ENCODE measurements around the gene SLC5A10. TPM values are rescaled to one million over a fixed set of nuclear protein-coding genes. Genes with fewer than 3 reads are reported as not detected.
A peak's percentile ranks its signal among the peaks of the same experiment; 100 is the strongest.

The SLC5A10 gene
- total RNA-seq, 1 experiment from 2014 or later: not detected

DNA sequence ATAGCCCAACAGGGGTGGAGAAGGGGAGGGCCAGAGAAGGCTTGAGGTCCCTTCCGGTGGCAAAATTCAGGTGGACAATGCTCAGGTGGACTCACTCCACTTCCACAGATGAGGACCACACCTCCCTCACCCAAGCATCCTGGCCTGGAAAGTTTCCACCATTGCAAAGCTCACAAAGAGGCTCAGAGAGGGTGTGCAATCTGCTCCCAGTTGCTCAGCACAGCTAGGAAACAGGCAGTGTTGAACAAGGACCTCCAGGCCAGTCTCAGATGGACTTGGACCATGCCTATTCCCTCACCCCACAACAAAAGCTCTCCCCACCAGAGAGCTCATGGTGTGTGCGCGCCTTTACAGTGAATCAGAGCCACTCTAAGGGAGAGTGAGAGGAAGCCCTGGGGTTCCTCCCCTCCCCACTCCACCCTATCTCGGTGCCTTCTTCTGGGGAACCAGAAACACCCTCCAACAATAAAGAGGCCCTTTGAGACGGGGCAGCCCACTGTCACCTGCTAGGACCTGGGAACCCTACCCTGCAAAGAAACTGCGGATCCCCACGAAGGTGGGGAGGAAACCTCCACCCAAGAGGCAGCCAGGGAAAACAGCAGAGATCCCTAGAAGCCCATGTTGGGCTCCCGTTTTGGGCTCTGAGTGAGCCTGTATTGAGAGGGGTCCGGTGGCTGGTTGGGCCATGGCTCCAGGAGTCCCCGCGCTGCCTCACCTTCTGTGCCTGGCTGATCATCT lies 51.0 kb downstream of the SLC5A10 start:
- no peak for DNase-seq (ENCODE audit: low spot score)

DNA sequence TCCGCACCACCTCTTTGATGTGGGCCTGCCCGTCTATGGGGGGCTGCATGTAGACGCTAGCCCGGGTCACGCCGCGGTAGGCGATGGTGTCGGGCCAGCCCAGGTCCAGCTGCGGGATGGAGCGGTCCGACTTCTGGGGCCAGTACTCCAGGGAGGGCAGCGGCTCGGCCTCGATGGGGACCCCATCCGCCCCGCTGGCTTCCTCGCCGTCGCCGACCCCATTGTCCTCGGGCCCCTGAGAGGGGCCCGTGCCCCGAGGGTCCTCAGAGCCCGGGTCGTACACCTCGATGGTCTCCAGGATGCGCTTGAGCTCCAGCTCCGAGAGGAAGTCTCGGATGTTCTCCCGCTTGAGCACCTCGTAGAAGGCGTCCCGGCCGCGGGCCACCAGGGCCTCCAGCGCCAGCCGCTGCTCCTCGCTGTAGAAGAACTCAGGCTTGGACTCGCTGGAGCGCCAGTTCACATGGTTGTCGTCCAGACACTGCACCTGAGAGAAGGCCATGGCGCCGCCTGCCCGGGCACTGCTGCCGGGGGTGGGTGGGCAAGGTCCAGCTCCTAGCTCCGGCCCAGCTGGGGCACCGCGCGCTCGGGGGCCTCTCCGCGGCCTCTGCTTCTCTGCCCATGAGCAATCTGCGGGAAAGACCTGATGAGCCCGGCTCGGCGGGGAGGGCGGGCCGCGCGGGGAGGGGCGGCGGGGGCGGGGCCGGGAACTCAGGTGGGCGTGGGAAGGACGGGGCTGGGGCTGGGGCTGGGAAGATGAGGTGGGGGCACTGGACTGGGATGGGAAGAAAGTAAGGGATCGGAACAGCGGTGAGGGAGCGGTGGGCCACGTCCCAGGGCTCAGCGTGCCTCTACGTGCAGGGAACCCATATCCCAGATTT lies 51.8 kb downstream of the SLC5A10 start:
- DNase-seq (ENCODE audit: low spot score): peak; percentile 32

DNA sequence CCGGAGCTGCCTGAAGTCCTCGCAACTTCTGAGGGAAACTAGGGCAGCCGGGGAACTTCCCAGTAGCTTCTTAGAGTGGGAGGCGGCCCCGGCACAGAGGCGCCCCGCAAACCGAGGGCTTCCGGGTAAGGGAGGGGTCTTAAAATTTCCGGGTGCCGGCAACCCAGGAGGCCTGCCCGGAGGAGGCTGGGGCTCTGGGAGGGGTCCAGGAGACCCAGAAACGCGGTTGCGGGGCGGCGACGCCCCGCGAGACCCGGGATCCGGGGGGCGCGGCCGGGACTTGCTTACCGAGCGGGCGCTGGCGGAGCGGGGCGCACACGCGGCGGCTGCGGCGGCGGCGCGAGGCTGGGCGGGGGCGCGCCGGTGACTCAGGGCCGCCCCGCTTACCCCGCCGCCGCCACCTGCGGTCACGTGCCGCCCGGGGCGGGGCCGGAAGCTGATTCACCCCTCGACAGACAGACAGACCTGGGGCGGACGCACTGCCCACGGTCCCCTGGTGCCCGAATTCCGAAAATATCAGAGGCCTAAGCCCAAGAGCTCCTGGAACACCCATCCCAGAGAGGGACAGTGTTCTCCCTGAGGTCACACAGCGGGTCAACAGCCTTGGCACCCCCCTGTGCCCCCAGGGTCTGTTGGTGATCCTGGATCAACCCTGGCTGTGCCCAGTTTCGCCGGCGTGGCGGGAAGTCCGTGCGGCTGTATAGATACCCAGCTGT lies 52.6 kb downstream of the SLC5A10 start, which contains the start of gene FAM83G:
FAM83G (minus strand) TSS at position 344 of the 716 bp plus-strand sequence. CDS start 723 bp downstream, outside the sequence.
- peak; percentile 70 for DNase-seq (ENCODE audit: low spot score)

DNA sequence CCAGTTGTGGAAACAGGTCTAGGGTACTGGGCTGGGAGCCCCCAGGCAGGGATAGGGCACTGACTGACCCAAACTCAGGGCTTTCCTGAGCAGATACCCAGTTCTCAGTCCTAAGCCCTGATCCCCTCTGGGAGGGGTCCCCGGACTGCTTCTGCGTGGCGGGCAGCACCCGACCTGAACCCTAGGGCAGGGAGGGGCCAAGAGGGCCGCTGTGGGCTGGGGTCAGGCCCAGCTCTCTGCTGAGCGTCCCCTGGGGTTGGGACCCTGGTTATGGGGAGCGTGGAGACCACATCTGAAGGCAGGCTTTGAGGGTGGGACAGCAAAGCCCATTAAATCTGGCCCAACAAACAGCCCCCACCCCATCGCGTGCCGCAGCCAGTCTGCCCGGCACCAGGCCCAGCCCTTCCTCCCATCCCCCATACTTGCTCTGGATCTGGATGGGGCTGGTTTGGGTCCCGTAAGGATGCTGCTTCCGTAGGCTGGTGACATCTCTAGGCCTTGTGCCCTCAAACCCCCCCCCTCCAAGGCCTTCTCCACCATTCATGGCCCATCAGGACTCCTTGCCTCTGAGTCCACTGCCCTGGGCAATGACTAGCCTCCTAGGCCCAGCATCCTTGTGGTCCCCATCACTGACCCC lies 53.3 kb downstream of the SLC5A10 start:
- no peak for DNase-seq (ENCODE audit: low spot score)

DNA sequence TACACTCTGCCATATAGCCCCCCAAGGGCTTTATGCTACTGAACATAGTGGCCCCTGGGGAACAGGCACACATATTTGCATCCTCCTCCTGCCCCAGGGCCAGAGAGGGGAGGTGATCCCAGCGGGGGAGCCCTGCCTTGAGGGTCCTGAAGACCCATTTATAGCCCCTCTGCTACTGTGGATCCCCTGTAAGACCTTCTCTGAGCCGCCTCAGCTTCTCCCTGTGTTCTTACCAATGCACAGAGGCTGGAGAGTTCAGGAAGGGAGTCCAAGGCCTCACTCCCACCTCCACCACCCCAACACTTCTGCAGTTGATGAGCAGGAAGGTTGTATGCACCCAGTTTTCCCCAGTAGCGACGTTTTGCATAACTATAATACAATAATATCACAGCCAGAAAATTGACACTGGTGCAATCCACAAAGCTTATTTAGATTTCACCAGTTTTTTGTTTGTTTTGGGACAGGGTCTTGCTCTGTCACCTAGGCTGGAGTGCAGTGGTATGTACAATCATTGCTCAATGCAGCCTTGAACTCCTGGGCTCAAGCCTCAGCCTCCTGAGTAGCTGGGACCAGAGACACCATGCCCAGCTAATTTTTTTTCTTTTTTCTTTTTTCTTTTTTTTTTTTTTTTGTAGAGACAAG lies 53.9 kb downstream of the SLC5A10 start:
- no peak for DNase-seq (ENCODE audit: low spot score)

DNA sequence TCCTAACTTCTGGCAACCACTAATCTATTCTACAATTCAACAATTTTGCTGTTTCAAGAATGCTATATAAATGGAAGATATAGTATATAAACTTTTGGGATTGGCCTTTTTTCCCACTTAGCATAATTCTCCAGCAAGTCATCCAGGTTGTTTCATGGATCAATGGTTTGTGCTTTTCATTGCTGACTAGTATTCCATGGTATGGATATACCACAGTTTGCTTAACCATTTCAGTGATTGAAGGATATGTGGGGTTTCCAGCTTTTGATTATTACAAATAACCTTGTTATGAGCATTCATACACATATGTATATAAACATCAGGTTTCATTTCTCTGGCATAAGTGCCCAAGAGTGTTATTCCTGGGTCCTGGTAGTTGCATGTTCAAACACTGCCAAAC lies 54.7 kb downstream of the SLC5A10 start:
- no peak for DNase-seq (ENCODE audit: low spot score)

DNA sequence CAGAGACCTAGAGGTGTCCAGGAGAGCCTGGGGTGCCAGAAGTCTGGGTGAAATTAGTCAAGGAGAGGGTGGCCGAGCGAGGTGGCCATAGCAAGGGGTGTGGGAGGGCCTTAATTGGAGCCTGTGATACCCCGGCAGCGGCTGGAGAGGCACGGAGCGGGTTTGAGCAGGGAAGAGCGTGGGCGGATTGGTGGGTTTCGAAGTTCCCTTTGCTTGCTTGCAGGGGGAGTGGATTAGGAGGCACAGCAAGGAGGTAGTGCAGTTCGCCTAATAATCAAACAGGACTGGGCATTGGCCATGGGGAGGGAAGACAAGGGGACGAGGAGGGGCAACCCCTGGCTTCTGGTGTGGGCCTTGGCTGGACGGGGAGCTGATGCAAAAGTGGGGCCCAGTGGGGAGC lies 58.0 kb downstream of the SLC5A10 start:
- no peak for DNase-seq (ENCODE audit: low spot score)

DNA sequence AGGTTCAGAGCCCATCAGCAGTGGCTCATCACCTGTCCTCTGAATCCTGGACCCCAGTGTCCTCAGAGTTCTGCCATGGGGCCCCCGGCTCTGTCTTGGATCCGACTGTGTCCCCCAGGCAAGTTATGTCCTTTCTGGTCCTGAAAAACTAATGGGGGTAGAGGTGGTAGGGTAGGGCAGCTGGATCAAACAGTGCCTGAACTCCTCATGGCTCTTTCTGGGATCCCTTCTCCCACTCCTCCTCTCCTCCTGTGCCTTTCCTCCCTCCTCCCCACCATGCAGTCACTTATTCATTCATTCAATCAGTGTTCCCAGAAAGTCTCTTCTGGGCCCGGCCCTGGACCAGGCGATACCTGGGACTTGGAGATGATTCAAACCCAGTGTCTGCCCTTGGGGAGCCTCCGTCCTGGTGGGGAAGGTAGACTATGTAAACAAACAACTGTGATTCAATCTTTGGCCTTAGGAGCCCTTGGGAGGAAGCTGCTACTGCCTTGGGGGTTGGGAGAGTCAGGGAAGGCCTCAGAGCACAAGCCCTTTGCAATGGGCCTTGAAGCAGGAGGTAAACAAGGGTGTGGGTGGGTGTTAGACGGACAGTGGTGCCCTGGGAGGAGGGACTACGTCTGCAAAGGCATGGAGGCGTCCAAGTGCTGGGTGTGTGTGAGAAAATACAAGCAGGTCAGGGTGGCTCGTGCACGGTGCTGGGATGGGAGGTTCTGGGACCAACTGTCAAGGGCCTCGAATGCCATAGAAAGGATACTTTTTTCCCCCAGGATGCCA lies 59.0 kb downstream of the SLC5A10 start:
- no peak for DNase-seq (ENCODE audit: low spot score)

DNA sequence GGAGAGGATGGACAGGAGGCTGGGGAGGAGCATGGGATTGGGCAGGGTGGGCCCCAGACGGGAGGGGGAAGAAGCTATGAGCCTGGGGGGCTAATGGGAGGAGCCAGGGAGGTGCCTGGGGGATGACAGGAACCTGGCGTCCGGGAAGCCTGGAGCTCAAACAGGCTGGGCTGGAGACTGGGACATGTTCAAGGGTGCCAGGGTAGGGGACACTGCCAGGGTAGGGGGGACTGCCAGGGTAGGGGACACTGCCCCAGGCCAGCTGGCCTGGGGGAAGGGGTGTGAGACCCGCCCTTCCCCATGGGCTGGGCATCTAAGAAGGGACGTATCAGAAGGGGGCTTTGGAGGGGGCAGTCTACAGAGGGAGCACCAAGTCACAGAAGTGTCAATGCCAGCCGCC lies 59.6 kb downstream of the SLC5A10 start:
- DNase-seq (ENCODE audit: low spot score): no peak

DNA sequence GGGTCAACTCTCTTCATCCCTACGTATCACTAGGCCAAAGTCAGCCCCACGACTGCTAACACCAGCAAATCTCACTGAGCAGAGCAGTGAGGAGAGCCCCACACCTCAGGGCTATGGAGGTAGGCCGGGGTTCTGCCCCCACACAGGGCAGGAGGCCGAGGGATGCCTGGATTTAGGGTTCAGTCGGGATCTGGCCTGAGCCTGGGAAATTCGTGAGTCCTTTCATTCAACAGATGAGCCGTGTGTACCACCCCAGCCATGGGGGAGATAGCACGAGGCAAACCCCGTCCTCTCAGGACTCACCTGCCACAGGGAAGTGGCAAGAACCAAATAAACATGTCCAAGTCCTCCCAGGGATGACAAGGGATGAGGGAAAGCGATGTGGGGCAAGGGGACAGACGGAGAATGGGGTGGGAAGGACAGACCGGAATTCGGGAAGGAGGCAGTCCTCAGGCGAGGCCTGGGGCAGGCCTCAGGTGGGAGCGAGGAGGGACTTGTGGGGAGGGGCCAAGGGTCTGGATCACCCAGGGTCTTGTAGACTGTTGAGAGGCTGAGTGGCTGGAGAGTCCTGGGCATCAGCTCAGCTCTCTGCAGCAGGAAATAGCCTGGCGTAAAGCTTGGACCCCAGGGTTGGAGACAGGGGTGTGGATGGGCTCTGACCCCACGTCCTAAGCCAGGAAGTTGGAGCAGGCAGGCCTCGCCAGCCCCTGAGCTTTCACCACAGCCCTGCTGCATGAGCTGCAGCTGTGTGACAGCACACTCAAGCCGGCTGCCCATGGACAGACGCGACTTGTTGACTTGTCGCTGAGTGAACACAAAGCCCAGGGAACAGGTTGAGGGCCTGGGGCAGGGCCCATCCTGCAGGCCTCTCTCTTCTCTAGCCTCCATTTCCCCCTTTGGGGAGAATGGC lies 60.5 kb downstream of the SLC5A10 start:
- DNase-seq (ENCODE audit: low spot score): no peak

DNA sequence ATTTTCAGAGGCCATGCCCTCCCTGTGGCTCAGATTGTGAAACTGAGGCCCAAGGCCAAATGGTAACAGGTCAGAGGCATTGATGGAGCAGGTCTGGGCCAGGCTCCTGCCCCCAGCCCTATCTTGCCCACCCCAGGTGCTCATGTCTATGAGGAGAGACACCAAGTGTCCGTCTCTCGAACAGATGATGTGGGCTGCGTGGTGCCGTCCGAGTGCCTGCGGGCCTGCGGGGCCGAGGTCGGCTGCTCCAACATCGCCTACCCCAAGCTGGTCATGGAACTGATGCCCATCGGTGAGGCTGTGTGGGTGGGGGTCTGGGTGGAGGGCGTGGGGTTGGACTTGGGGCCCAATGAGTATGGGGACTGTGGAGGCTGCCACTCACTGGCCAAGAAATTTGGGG lies 61.3 kb downstream of the SLC5A10 start:
- DNase-seq (ENCODE audit: low spot score): no peak

DNA sequence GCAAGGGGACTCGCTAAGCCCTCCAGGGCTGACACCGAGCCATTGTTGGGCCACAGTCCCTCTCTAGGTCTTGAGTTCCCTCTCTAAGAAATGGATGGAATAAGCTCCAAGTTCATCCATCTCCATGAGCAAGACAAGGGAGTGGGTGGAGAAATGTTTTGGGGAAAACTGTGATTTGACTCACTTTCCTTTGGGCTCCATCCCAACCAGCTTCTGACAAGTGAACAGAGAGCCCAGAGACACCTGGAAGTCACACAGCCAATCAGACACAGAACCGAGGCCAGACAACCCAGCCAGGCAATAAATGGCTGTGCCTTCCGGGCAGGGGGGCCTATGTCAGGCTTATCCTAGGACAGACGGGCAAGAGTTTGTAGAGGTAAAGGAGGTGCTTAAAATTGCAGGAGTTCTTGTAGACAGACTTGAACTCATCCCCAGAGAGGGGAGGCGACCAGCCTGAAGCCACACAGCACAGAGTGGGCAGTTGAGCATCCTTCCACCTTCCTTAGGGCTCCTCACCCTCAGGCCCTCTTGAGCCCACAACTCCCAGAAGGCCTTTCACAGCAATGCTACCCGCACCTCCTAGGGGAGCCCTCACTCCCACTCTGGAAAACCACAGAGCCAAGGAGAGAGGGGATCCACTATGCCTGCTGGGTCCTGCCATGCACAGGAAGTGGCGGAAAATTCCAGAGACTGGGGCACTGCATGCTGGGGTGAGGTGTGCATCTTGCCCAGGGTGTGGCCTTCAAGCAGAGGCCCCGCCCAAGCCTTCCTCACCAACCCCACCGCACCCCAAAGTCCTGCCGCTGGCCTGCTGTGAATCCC lies 62.1 kb downstream of the SLC5A10 start:
- DNase-seq (ENCODE audit: low spot score): no peak

DNA sequence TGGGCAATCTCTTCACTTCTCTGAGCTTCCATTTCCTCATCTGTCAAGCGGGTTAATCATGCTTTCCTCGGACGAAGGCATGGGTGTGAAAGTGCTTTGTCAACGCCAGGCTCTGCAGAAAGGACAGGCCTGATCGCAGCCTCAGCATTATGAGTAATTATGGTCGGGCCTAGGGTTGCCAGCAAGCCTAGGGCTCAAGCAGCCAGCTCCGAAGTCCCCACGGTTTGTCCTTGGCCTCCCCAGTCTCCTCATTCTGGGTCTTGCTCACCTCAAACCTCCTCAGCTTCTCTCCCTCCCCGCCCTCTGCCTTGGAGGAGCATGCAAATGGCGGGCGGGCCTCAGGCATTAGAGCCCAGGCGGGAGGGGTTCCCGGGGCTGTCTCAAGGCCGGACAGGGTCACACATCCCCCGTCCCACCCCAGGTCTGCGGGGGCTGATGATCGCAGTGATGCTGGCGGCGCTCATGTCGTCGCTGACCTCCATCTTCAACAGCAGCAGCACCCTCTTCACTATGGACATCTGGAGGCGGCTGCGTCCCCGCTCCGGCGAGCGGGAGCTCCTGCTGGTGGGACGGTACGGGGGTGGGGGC lies 62.8 kb downstream of the SLC5A10 start:
- no peak for DNase-seq (ENCODE audit: low spot score)

DNA sequence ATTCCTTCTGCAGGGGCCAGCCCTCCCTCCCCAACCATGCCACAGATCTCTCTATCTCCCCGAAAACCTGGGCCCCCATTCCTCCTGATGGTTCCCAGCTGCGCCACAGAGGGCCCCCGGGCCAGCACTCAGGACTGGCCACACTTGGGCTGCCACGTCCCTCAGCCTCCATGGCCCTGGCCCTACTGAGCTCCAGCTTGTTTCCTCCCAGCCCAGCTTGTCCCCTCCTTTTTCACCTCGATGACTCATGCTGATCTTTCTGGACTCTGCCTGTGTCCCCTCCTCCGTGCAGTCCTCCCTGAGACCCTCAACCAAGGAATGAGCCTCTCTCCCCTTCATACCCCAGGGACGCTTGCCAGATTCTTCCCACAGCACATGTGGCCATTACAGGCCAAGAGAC lies 63.5 kb downstream of the SLC5A10 start:
- no peak for DNase-seq (ENCODE audit: low spot score)

DNA sequence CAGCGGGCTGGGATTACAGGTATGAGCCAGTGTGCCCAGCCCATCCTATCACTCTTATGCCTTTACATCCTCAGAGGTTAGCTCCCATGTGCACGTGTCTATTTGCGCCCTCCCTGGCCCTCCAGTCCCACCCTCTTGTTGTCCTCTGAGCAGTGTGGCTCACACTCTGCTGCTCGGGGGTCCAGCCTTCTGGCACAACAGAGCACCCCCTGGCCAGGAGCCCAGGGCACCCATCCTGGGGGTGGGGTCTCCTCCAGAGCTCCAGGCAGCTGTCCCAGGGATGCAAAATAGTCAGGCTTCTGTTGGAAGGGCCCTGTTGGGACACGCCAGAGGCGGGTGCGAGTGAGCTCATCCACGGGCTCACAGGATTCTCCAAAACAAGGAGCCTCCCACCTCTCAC lies 64.3 kb downstream of the SLC5A10 start:
- no peak for DNase-seq (ENCODE audit: low spot score)

DNA sequence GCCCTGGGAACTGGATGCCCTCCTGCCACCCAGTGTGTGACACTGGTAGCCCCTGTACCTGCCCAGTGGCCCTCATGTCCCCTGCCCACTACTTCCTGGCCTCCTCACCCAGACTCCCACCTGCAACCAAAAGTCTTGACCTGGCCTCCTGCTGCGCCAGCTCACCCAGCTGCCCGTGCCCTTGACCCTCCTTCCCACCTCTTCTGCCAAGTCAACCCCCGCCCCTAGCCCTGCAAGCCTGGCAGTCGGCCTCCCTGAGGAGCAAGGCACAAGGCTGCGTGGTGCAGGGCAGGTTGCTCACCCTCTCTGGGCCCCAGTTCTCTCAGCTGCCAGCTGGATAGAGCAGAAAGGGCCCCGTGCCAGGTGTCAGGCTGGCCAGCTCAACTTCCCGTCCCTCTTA lies 64.9 kb downstream of the SLC5A10 start:
- DNase-seq (ENCODE audit: low spot score): no peak

DNA sequence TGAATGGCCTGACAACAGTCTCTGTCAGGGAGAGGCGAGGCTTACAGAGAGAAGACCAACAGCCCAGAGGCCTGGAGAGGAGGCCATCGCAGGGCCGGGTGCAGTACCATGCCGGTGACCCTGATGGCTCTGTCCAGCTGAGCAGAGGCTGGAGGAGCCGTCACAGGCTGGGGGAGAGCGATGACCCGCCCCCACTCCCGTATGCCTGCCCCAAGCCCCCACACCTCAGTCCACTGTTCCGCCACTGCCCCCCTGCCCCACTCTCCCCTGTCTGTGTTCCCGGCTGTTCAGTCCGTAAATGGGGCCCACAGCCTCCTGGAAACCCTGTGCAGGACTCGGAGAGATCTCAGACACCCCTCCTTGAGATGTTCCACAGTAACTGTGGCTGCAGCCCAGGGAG lies 65.4 kb downstream of the SLC5A10 start:
- no peak for DNase-seq (ENCODE audit: low spot score)
